Dendritic cell treated with granulocyte-macrophage colony-stimulating factor and Interleukin-4, amounts not matched to agents 40 ng/mL and 50 ng/mL, for 4 days (primary cell): Measurements from ENCODE around the gene LCTL.

Experiments used
- H3K27ac Mint-ChIP-seq: one replicate; pipeline ENCODE4 v1.8.0; 2022; ENCODE audit warnings: mild to moderate bottlenecking, mixed read lengths
- H3K27me3 Mint-ChIP-seq: one replicate; pipeline ENCODE4 v1.8.0; 2022; ENCODE audit warnings: mild to moderate bottlenecking, mixed read lengths
- H3K36me3 Mint-ChIP-seq: one replicate; pipeline ENCODE4 v1.8.0; 2022; ENCODE audit warnings: low read depth, mixed read lengths
- H3K4me1 Mint-ChIP-seq: one replicate; pipeline ENCODE4 v1.8.0; 2022; ENCODE audit warnings: low read depth, mixed read lengths
- H3K4me3 Mint-ChIP-seq: one replicate; pipeline ENCODE4 v1.8.0; 2022; ENCODE audit warnings: mild to moderate bottlenecking, moderate library complexity, mixed read lengths
- H3K9me3 Mint-ChIP-seq: one replicate; pipeline ENCODE4 v1.8.0; 2022; ENCODE audit warnings: mixed read lengths
- intact Hi-C: fragments of 100-400 bp; cut with micrococcal nuclease; formaldehyde crosslinking; loops from one replicate; pipeline ENCODE4 v1.15.0; 2022

The LCTL gene, protein sequence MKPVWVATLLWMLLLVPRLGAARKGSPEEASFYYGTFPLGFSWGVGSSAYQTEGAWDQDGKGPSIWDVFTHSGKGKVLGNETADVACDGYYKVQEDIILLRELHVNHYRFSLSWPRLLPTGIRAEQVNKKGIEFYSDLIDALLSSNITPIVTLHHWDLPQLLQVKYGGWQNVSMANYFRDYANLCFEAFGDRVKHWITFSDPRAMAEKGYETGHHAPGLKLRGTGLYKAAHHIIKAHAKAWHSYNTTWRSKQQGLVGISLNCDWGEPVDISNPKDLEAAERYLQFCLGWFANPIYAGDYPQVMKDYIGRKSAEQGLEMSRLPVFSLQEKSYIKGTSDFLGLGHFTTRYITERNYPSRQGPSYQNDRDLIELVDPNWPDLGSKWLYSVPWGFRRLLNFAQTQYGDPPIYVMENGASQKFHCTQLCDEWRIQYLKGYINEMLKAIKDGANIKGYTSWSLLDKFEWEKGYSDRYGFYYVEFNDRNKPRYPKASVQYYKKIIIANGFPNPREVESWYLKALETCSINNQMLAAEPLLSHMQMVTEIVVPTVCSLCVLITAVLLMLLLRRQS

DNA sequence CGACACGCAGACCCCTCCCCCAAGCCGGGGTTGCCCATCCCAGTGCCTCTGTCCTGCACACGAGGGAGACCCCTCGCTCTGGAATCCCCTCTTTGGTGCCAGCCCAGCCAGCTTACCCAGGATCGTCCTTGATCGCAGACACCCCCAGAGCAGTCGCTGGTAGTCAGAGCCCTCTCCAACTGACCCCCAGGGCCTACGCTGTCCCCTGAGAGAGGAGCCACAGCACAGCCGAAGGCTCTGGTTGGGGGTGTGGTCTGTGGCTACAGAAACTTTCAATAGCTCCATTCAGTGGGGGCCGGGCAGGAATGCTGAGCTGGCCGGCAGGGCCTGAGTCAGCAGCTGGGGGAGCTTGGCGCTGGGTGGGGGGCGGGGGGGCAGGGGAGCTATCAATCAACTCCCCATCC, at the start of gene LCTL:
Gene LCTL (minus strand): TSS at position 258 of the 404 bp plus-strand sequence. CDS start 633 bp downstream, outside the sequence.
- peaks cover 1% of the 10 kb centered on the region for H3K27me3 Mint-ChIP-seq
- H3K4me1 Mint-ChIP-seq: peaks cover 22% of the 10 kb centered on the region
- H3K4me3 Mint-ChIP-seq: peak within 1 kb of the TSS; percentile 27
- peak within 1 kb of the TSS; percentile 55 for H3K27ac Mint-ChIP-seq
- H3K36me3 Mint-ChIP-seq: no peaks in the 10 kb centered on the region
- peaks cover 4% of the 10 kb centered on the region for H3K9me3 Mint-ChIP-seq
- intact Hi-C loops: no loop called here

DNA sequence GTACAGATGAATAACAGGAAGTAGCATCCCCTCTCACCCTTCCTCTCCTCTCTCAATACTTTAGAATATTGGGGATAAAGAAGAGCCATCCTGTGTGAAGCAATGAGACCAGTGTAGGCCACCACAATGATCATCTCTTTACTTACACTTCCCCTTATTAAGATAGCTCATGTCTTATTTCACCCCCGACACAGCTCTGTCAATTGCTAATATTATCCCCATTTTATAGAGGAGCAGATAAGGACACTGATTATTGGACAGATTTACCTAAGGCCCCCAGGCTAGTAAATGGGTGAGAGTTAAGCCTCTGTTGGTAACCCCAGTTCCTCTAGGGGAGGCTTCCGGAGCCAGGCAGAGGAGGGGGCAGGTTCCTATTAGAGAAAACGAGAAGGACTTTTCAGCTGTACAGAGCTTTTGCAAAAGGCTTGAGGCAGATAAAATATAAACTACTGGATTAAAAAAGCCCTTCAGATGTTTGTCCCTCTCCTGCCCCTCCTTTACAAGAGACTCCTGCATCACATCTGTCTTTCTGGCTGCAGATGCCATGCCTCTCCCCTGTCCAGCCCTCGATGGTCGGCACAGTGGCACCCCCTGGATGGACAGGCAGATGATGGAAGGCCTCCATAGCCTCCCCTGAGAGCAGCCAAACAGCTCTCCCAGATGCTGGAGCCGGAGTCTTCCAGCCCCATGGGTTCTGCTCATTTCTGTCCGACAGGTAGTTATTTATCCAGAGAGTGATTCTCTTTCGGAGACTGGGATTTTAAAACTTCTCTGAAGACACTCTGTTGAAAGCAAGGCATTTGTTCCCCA, 49.4 kb upstream of the LCTL start:
- Mint-ChIP-seq H3K36me3 (no peaks in the 10 kb centered on the region), H3K27me3 (no peaks in the 10 kb centered on the region), H3K4me1 (peaks cover 66% of the 10 kb centered on the region), H3K27ac (peak overlapping the region; percentile 65), H3K9me3 (no peaks in the 10 kb centered on the region), H3K4me3 (no peak overlapping the region)
- intact Hi-C loops: loop anchor here (5.0 kb wide), 1 partner anchor 237 kb away; no protein-coding TSS in a partner anchor

DNA sequence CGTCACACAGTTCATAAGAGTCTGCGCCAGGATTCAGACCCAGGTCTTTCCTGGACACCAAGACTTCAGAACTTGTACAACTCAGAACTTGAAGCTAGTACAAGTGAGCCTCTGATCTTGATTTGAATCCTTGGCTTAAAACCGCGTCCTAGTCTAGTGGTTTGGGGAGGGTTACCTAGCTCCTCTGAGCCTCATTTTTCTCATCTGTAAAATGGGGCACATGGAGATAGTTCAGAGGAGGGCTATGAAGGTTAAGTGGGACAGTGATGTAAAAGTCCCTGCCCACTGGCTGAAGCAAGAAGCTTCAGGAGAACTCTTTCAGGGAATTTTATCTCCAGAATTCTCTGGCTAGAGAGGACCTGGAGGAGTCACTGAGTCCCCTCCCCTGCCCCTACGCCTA, 48.7 kb upstream of the LCTL start:
- H3K9me3 Mint-ChIP-seq: no peaks in the 10 kb centered on the region

DNA sequence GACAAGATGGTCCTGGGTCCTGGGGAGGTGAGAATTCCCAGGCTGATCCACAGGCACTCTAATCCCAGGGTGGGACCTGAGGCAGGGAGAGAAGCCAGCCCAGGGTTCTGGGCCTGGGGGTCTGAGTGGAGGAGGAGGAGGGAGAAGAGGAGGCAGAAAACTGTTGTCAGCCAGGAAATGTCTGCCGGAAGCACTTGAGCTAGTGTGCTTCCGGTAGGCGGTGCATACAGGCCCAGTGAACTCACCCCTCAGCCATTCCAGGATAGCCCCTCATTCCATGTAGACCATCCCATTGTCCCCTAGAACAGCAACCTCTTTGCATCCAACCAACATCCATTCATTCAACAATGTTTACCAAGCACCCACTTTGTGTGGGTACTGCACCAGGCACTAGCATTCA, 47.9 kb upstream of the LCTL start:
- no peaks in the 10 kb centered on the region for H3K36me3 Mint-ChIP-seq
- H3K4me3 Mint-ChIP-seq: no peak overlapping the region
- intact Hi-C loops: no loop called here
- peak overlapping the region; percentile 61 for H3K27ac Mint-ChIP-seq
- H3K9me3 Mint-ChIP-seq: no peaks in the 10 kb centered on the region
- H3K27me3 Mint-ChIP-seq: no peaks in the 10 kb centered on the region
- peaks cover 58% of the 10 kb centered on the region for H3K4me1 Mint-ChIP-seq

More for the DNA sequence above, 48.7 kb upstream of the LCTL start:
- intact Hi-C loops: no loop called here
- no peak overlapping the region for H3K27ac Mint-ChIP-seq
- H3K36me3 Mint-ChIP-seq: no peaks in the 10 kb centered on the region
- no peak overlapping the region for H3K4me3 Mint-ChIP-seq
- H3K27me3 Mint-ChIP-seq: no peaks in the 10 kb centered on the region
- H3K4me1 Mint-ChIP-seq: peaks cover 65% of the 10 kb centered on the region

DNA sequence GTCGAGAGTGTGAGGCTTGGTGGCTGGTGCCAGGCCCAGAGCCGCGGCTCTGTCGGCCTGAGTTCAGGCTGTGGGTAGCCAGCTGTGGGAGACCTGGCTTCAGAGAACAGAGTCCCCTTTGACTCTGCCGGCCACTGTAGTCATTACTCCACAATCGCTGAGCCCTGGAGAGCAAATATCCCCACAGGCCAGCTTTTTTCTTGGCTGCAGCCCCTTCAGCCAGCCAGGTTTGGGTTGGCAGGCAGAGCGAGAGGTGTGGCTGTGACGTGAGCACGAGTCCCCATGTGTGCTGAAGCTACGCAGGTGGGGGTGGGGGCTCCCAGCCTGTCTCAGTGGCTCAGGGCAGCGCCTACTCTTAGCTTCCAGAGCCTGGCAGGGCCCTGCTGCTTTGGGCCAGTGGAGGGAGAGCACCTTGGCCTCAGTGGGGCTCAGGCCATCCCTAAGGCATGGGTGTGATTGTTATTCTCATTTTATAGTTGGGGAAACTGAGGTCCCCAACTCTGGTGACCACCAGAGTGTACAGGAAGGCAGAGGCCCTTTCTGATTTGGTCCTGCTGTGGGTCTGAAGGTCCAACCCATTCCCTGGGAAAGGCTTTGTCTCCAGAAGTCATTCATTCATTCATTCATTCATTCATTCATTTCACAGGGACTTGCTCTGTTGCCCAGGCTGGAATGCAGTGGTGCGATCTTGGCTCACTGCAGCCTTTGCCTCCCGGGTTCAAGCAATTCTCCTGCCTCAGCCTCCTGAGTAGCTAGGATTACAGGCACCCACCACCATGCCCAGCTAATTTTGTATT, 45.7 kb upstream of the LCTL start:
- intact Hi-C loops: no loop called here
- Mint-ChIP-seq H3K27ac (no peak overlapping the region), H3K9me3 (no peaks in the 10 kb centered on the region), H3K27me3 (no peaks in the 10 kb centered on the region), H3K4me1 (peaks cover 38% of the 10 kb centered on the region), H3K4me3 (no peak overlapping the region), H3K36me3 (no peaks in the 10 kb centered on the region)

DNA sequence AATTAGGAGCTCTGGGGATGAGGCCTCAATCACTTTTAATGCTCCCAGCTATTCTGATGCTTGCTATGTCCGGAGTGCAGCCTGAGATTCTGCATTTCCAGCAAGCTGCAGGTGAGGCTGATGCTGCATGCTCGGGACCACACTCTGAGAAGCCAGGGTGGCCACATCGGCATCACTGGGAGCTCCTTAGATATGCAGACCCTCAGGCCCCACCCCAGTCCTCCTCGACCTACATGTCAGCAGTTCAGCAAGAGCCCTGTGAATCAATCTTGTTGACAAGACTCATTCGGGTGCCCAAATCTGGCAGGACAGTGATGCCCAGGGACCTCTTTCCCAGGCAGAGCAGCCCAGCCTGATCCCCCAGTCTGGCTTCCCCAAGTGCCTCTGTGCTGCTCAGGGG, 44.1 kb upstream of the LCTL start:
- intact Hi-C loops: no loop called here
- peaks cover 22% of the 10 kb centered on the region for H3K4me1 Mint-ChIP-seq
- H3K27me3 Mint-ChIP-seq: no peaks in the 10 kb centered on the region
- H3K36me3 Mint-ChIP-seq: no peaks in the 10 kb centered on the region
- no peaks in the 10 kb centered on the region for H3K9me3 Mint-ChIP-seq
- H3K27ac Mint-ChIP-seq: no peak overlapping the region
- no peak overlapping the region for H3K4me3 Mint-ChIP-seq

DNA sequence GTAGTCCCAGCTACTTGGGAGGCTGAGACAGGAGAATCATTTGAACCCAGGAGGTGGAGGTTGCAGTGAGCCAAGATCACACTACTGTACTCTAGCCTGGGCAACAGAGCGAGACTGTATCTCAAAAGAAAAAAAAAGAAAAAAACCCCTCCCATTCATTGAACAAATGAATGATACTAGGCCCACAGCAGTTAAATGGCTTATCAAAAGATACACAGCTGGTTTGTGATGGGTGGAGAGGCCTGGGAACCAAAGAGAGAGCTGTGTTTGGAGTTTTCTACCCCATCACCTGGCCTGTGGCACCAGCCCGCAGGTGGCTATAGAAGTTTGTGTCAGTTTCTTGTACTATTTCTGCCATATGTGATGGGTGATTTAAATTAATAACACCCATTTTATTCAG, 43.1 kb upstream of the LCTL start:
- peaks cover 12% of the 10 kb centered on the region for H3K4me1 Mint-ChIP-seq
- no peaks in the 10 kb centered on the region for H3K27me3 Mint-ChIP-seq
- intact Hi-C loops: no loop called here
- no peak overlapping the region for H3K27ac Mint-ChIP-seq
- H3K36me3 Mint-ChIP-seq: no peaks in the 10 kb centered on the region
- no peaks in the 10 kb centered on the region for H3K9me3 Mint-ChIP-seq
- H3K4me3 Mint-ChIP-seq: no peak overlapping the region

DNA sequence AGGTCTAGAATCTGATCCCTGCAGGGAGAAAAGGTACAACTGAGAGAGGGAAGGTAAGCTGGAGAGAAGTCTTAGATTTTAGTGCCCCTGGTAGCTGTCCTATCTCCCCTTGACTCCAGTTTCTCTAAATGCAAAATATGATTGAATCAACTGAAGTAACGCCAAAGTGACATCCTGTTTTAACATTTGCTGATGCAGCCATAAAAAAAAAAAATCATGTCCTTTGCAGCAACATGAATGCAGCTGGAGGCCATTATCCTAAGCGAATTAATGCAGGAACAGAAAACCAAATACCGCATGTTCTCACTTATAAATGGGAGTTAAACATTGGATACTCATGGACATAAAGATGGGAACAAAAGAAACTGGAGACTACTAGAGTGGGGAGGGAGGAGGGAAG, 42.4 kb upstream of the LCTL start:
- H3K9me3 Mint-ChIP-seq: no peaks in the 10 kb centered on the region
- H3K27ac Mint-ChIP-seq: no peak overlapping the region
- H3K36me3 Mint-ChIP-seq: no peaks in the 10 kb centered on the region
- peaks cover 5% of the 10 kb centered on the region for H3K4me1 Mint-ChIP-seq
- no peak overlapping the region for H3K4me3 Mint-ChIP-seq
- peaks cover 2% of the 10 kb centered on the region for H3K27me3 Mint-ChIP-seq
- intact Hi-C loops: no loop called here

DNA sequence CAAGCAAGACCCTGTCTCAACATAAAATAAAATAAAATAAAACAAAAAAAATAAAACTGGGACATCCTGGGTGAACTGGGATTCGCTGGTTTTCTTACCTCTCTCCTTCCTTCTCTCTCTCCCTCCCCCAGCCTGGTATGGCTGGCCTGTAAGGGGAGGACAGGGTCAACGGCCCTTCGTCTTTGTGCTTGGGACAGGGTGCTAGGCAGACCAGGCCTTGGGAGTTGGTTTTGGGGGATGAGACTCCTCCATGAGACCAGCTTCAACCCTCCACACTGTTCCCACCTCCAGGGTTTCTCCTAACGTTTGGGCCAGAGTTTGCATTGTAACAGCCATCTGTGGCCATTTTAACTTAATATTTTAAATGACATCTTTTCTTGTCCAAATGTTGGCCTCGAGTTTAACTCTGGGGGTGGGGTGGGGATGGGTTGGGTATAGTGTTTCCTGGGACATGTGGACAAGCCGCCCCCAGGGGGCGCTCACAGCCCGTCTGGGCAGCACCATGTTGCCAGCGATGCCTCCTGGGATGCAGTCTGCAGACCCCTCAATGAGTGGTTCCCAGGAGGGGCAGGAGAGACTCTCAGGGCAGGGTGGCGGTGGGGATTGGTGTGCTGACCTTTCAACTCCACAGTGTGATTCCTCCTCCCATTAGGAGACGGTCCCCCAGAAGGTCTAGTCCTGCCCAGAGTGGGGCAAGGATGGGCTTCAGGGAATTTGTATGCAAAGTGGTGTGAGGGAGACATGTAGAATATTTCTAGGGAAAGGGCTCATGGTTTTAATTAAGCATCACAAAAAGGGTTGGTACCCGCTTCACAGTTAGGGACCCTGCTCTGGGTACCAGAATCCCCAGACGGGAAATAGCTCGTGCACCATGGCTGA, 37.7 kb upstream of the LCTL start:
- Mint-ChIP-seq H3K27ac (no peak overlapping the region), H3K27me3 (peaks cover 10% of the 10 kb centered on the region), H3K9me3 (no peaks in the 10 kb centered on the region), H3K36me3 (no peaks in the 10 kb centered on the region), H3K4me3 (no peak overlapping the region), H3K4me1 (peaks cover under 1% of the 10 kb centered on the region)
- intact Hi-C loops: loop anchor here (2.0 kb wide), 1 partner anchor 247 kb away; no protein-coding TSS in a partner anchor

DNA sequence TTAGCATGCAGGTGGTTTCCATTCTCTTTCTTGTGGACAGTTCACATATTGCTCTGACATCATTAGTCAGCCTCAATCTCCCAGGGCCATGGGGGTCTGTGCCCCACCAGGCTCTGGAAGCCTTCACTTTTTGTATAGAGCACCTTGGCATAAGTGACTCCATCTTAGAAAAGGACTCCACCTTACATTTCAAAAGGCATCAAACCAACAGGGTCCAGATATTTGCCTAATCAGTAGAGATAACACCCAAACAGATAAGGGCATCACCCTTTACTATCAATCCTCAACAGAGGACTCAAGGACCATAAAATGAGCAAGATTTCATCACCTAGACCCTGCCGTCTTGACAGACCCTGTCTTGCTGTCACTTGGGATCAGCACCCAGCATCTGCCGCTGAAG, 35.7 kb upstream of the LCTL start:
- intact Hi-C loops: no loop called here
- no peak overlapping the region for H3K27ac Mint-ChIP-seq
- H3K4me1 Mint-ChIP-seq: peaks cover 6% of the 10 kb centered on the region
- H3K27me3 Mint-ChIP-seq: peaks cover 10% of the 10 kb centered on the region
- no peaks in the 10 kb centered on the region for H3K36me3 Mint-ChIP-seq
- no peaks in the 10 kb centered on the region for H3K9me3 Mint-ChIP-seq
- H3K4me3 Mint-ChIP-seq: no peak overlapping the region

DNA sequence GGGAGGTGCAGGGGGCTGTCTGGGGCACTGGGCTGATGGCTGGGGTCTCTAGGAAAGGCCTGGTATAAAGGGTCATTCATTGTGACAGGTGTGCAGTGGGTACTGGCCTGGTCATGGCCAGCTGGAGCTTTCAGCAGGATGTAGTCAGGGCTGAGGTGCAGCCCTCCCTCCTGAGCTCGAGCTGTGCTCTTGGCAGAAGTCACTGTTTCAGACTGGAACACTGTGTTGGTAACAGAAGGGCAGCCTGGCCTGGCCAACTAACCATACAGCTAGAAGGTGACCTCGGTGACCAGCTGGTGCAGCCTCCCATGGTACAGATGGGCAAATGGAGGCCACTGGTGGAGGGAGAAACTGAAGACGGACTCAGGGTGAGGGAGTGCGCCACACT, 34.4 kb upstream of the LCTL start:
- no peak overlapping the region for H3K4me3 Mint-ChIP-seq
- H3K4me1 Mint-ChIP-seq: peaks cover 6% of the 10 kb centered on the region
- no peaks in the 10 kb centered on the region for H3K36me3 Mint-ChIP-seq
- intact Hi-C loops: no loop called here
- peaks cover 10% of the 10 kb centered on the region for H3K27me3 Mint-ChIP-seq
- no peak overlapping the region for H3K27ac Mint-ChIP-seq
- H3K9me3 Mint-ChIP-seq: no peaks in the 10 kb centered on the region

DNA sequence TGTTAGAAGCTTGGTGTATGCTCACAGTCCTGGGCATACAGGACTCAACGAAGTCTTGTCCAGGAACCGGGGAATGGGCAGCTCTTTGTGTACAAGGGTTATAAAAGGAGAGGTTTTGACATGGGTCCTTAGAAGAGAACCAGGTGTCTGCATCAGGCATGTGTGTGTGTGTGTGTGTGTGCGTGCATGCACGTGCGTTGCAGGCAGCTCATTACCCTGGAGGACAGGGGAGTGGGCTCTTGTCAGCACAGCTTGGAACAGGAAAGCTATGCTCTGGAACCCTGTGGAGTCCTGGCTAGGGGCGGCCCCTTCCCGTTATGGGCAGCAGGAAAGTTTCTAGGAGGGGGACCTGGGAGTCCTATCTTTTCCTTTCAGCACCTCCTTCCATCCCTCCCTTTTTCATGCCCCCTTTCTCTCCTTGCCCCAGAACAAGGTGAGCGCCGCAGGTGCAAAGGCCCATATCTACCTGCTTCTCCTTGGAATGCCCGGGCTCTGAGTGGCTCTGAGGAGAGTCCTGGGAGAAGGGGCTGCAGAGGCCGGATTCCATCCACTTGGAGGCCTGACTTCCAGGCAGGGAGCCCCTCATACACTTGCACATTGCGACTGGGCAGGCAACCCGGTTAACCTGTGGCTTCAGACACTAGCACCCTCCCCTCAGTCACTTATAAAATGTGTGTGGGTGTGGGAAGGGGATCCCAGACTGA, 33.9 kb upstream of the LCTL start:
- peaks cover 6% of the 10 kb centered on the region for H3K4me1 Mint-ChIP-seq
- peaks cover 10% of the 10 kb centered on the region for H3K27me3 Mint-ChIP-seq
- no peak overlapping the region for H3K4me3 Mint-ChIP-seq
- intact Hi-C loops: no loop called here
- H3K36me3 Mint-ChIP-seq: no peaks in the 10 kb centered on the region
- no peak overlapping the region for H3K27ac Mint-ChIP-seq
- H3K9me3 Mint-ChIP-seq: no peaks in the 10 kb centered on the region
